GM12865 (cell line): ENCODE data around the gene UCP3.
A peak's percentile ranks its signal among the peaks of the same experiment; 100 is the strongest.

ENCODE experiments used
- DNase-seq: peaks from one replicate; pipeline ENCODE4 v3.0.0; 2010; ENCODE audit warnings: low read depth
- H3K4me3 ChIP-seq: 2 replicates; pipeline ENCODE4 v1.5.1; 2011; ENCODE audit warnings: mild to moderate bottlenecking, low read depth, low read length, control low read depth
- TF ChIP-seq, protein P1 (sequence below): IDR thresholded peaks from 2 replicates; pipeline ENCODE4 v1.5.1; 2011; ENCODE audit warnings: low read length, control low read depth, low read depth, inconsistent platforms; ENCODE audit not compliant: insufficient read depth; ENCODE audit errors: missing control alignments

Gene UCP3

DNA sequence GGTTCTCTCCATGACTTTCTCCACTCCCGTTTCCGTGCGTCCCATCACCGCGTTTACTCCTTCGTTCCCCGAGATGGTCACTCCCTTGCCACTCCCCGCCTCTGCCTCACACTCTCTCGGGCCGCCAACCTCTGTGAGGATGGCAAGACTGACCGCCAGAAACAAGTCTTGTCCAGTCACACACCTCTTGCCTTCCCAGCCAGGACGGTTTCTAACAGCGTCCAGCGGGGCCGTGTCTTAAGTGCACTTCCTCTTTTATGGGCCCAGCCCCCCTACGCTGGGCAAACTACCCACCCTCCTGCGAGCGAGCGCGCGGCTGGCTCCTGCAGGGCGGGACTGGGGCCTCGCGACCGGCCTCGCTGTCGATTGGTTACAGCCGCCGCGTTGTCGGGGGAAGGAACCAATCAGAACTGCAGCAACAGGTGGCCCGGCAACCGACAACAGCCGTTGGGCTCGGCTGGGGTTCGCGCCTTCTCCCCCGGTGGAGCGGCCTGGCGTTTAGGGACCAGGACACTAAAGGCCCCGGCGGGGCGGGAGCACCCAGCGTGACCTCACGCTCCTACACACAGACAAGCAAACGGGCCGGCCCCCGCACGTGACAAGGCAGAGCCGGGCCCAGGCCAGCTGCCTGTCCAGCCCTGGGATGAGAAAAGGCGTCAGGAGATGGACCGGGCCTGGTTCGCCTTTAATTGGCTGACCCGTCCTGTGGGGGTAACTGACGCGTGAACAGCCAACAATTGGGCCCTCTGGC, 25.7 kb downstream of the UCP3 start:
- DNase-seq: peak; percentile 98
- TF ChIP-seq, protein P1, sequence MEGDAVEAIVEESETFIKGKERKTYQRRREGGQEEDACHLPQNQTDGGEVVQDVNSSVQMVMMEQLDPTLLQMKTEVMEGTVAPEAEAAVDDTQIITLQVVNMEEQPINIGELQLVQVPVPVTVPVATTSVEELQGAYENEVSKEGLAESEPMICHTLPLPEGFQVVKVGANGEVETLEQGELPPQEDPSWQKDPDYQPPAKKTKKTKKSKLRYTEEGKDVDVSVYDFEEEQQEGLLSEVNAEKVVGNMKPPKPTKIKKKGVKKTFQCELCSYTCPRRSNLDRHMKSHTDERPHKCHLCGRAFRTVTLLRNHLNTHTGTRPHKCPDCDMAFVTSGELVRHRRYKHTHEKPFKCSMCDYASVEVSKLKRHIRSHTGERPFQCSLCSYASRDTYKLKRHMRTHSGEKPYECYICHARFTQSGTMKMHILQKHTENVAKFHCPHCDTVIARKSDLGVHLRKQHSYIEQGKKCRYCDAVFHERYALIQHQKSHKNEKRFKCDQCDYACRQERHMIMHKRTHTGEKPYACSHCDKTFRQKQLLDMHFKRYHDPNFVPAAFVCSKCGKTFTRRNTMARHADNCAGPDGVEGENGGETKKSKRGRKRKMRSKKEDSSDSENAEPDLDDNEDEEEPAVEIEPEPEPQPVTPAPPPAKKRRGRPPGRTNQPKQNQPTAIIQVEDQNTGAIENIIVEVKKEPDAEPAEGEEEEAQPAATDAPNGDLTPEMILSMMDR: no peak
- peak overlapping the region; percentile 96 for H3K4me3 ChIP-seq

DNA sequence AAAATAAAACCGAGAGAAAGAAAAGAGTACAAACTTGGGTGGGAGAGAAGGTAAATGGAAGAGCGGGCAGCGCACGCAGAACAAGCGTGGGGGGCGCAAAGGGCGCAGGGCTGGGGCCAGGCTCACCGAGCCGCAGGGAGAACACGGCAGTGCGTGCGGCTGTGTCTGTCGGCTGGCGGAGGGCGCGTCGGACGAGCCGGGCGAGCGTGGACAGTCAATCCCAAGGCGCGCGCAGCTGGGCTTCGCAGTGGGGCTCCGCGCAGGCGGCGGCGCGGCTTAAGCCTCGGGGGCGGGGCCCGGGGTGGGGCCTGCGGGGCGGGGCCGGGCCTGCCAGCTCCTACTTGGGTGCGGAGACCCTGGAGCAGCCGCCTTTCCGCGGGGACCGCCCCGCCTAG, 26.3 kb downstream of the UCP3 start, which contains the start of gene UCP2:
UCP2 (minus strand) TSS at position 249 of the 395 bp plus-strand sequence. CDS start 4,465 bp downstream, outside the sequence.
- H3K4me3 ChIP-seq: peak within 1 kb of the TSS; percentile 96
- TF ChIP-seq, protein P1: no peak
- peak; percentile 91 for DNase-seq

DNA sequence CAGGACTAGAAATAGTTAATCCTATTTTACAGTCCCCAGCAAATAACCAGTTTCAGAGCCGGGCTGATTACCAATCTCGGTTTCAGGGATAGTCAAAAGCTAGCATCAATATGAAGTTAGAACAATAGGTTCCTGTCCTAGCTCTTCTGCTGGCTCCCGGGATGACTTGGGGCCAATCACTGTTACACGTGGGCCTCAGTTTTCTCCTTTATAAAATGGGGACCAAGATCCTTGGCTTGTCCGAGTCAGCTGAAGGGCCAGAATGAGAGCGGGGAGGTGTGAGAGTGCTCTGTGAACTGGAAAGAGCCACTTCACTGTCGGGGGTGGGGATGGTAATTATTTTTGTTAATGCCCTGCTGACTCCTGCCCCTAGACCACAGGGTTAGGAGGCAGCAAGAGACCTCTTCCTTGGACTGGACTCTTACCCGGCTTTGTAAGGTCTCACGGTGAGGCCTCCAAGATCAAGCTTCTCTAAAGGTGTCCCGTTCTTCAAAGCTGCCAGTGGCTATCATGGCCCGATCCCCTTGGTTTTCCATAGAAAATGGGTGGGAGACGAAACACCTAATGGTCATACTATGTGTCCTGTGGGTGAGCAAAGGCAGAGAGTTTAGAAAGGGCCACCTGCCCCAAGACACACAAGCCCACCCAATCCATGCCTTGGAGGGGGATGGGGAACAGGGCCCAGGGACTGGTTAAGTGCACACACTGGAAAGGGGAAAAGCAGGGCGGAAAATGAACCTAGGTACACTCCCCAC, 27.7 kb downstream of the UCP3 start:
- H3K4me3 ChIP-seq: peak overlapping the region; percentile 96
- TF ChIP-seq, protein P1: no peak
- DNase-seq: no peak

DNA sequence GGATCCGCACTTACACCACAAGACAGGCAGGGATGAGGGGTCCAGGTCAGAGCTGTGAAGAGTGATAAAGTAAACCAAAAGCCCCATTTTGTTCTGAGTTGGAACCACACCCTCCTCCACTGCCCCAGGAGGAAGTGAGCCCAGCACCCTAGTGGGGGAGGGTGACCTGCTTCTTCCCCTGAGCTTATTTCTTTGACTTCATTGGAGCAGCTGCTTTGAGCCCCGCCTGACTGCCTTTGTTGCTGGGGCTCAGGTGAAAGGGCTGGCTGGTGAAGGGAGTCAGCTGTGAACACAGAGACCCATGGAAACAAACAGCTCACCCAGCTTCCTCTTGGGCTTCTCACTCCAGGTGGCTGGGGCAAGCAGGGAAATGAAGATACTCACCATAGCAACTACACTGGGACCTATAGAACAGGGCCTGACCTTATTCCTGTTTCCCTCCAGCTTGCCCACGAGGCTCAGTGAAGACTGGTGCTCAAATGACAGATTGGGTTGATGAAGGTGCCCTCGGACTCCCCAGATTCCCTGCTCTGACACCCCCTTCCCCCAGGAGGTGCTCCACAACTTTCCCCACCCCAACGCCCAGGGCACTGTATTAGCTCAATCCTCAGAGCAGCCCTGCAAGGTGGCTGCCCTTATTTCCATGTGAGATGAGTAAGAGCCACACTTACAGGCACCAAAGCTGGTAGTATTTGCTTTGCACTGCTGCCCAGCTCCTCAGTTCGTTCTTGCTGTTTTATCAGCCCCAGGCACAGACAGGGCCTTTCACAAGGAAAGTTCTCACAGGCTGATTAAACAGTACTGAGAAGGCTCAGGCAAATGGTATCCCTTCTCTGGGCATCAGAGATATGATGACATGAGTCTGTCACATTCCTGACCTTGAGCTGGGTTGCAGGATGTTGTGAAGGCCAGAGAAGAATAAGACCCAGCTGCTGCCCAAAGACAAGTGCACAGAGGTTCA, 28.6 kb downstream of the UCP3 start:
- DNase-seq: peak; percentile 94
- H3K4me3 ChIP-seq: peak overlapping the region; percentile 96
- TF ChIP-seq, protein P1: no peak

DNA sequence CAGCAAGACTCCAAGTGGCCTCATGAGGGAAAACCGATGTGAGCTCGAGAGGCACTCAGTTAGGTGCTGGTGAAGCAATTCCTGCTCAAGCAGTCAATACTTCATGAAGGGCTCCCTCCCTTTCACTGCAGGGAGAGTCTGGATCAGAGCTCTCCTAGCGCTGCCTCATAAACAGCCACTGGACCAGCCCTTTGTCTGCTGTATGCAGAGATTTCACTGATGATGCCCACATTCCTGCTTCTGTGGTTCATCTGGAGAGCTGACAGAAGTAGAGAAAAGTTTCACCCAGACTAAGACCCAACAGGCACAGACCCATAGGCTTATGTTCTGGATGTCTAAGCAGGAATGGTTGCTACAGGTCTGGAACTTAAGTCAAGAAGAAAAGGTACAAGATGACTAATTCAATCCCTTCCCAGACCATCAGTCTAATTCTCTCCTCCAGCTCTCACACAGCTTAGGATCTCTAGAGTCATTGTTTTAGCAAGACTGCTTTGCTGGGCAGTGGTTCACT, 30.3 kb downstream of the UCP3 start:
- TF ChIP-seq, protein P1: no peak
- no peak overlapping the region for H3K4me3 ChIP-seq
- DNase-seq: no peak

DNA sequence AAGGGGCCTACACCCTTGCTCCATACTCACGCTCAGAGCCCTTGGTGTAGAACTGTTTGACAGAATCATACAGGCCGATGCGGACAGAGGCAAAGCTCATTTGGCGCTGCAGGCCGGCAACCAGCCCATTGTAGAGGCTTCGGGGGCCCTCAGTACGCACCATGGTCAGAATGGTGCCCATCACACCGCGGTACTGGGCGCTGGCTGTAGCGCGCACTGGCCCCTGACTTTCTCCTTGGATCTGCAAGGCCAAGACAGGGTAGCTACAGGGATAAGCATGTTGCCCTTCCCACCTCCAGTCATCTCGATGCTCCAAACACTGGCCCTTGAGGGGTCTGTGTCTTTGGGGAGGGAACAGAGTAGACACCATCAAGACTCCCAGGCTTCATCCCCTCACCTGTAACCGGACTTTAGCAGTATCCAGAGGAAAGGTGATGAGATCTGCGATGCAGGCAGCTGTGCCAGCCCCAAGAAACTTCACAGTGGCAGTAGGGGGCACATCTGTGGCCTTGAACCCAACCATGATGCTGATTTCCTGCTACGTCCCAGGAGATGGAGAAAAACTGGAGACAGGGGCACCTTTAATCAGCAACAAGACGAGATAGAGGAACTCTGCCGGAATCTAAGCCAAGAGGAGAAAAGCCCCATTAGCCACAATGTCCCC, 30.9 kb downstream of the UCP3 start:
- H3K4me3 ChIP-seq: no peak overlapping the region
- DNase-seq: no peak
- TF ChIP-seq, protein P1: no peak
